ENCODE results near the gene HLF. TPM values are rescaled to one million over a fixed set of nuclear protein-coding genes. Genes with fewer than 3 reads are reported as not detected.

HLF gene
- total and polyA plus RNA-seq, 2 donors (not counting 3 experiments of a cell fraction or from before 2014, with no cell fraction given) = not detected

DNA sequence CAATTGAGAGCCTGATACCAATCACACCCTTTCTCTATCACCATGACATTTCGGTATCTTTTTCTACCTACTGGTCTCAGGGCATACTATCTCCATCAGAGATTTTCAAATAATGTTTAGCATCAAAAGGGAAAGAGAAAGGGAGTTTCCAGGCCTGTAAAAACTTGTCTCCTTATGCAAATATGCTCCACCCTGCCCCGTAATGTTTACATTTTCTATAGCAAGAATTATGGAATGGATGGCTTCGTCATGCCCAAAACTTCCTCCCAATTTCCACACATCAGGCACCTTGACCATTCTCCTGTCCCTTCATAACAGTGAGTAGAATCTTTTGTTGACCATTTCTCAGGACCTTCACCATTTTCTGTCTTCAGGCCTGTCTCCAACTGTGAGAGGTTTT lies 30.9 kb upstream of the HLF start:
- intact Hi-C loops (cut with micrococcal nuclease) = no loop called here
- no peaks in the 10 kb centered on the region for H3K9me3 ChIP-seq (replicated peaks; ENCODE audit: control insufficient read depth, insufficient read depth, low read length)
- no peaks in the 10 kb centered on the region for H3K79me2 ChIP-seq (ENCODE audit: control insufficient read depth, insufficient read depth, low read length)
- TF ChIP-seq, protein P1, sequence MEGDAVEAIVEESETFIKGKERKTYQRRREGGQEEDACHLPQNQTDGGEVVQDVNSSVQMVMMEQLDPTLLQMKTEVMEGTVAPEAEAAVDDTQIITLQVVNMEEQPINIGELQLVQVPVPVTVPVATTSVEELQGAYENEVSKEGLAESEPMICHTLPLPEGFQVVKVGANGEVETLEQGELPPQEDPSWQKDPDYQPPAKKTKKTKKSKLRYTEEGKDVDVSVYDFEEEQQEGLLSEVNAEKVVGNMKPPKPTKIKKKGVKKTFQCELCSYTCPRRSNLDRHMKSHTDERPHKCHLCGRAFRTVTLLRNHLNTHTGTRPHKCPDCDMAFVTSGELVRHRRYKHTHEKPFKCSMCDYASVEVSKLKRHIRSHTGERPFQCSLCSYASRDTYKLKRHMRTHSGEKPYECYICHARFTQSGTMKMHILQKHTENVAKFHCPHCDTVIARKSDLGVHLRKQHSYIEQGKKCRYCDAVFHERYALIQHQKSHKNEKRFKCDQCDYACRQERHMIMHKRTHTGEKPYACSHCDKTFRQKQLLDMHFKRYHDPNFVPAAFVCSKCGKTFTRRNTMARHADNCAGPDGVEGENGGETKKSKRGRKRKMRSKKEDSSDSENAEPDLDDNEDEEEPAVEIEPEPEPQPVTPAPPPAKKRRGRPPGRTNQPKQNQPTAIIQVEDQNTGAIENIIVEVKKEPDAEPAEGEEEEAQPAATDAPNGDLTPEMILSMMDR (IDR thresholded peaks at IDR 0.05; ENCODE audit: extremely low read depth in 1 of 2, insufficient read depth in 1 of 2, low read depth in 1 of 2, low read length in 2 of 2) = no peak
- no peak for TF ChIP-seq POLR2A (IDR thresholded peaks at IDR 0.05; ENCODE audit: low read depth, low read length)
- TF ChIP-seq FOS (IDR thresholded peaks at IDR 0.05; ENCODE audit: borderline replicate concordance, insufficient read depth, low read length) = no peak
- TF ChIP-seq POLR2AphosphoS5 (IDR thresholded peaks at IDR 0.05; ENCODE audit: insufficient read depth, low read depth, low read length) = no peak
- no peak for TF ChIP-seq MYC (IDR thresholded peaks at IDR 0.05; ENCODE audit: low read depth, low read length)
- no peak for TF ChIP-seq MAX (IDR thresholded peaks at IDR 0.05; ENCODE audit: insufficient read depth, insufficient read length)
- no peak for TF ChIP-seq GATA2 (IDR thresholded peaks at IDR 0.05; ENCODE audit: insufficient read depth, insufficient read length, low read depth, low read length)
- TF ChIP-seq JUN (IDR thresholded peaks at IDR 0.05; ENCODE audit: borderline replicate concordance, insufficient read depth, insufficient read length, low read depth) = no peak
- no peak for TF ChIP-seq EZH2 (IDR thresholded peaks at IDR 0.05; ENCODE audit: borderline replicate concordance, low read depth, low read length, severe bottlenecking)
- no peaks in the 10 kb centered on the region for H3K36me3 ChIP-seq (ENCODE audit: control insufficient read depth in 2 of 2, extremely low read depth in 1 of 2, insufficient read depth in 2 of 2, low read length in 2 of 2)
- H3K4me1 ChIP-seq (ENCODE audit: control insufficient read depth, extremely low read depth, insufficient read depth, low read length) = peaks cover 3% of the 10 kb centered on the region
- H3K4me2 ChIP-seq (ENCODE audit: insufficient read depth, low read length) = no peak overlapping the region
- H4K20me1 ChIP-seq (replicated peaks; ENCODE audit: control insufficient read depth, extremely low read depth, insufficient read depth, low read length) = no peaks in the 10 kb centered on the region
- no peak overlapping the region for H3K4me3 ChIP-seq (replicated peaks in 1 of 3; ENCODE audit: insufficient read depth in 1 of 3, low read depth in 1 of 3, low read length in 3 of 3)
- dilution Hi-C loops (cut with MboI; ENCODE audit: extremely low pct_ligation_motif_present, low sequenced_read_pairs) = no loop called here
- ChIA-PET POLR2A (no interaction called here), CTCF (no interaction called here)
- FAIRE-seq = no peak
- no peak overlapping the region for H3K9ac ChIP-seq (replicated peaks; ENCODE audit: extremely low read depth, insufficient read depth, low read length)
- no peak overlapping the region for H3K27ac ChIP-seq (ENCODE audit: insufficient read depth, low read depth, low read length)
- no peak for DNase-seq (ENCODE audit: low read depth, low spot score)
- H2AFZ ChIP-seq (ENCODE audit: low read depth, low read length) = no peak overlapping the region
- no peaks in the 10 kb centered on the region for H3K9me1 ChIP-seq (replicated peaks; ENCODE audit: control insufficient read depth, extremely low read depth, insufficient read depth, low read length)
- peaks cover 0 to under 1% of the 10 kb centered on the region in 2 experiments for H3K27me3 ChIP-seq (ENCODE audit: control insufficient read depth in 2 of 2, insufficient read depth in 2 of 2, low read length in 2 of 2)
- BruUV-seq (replicated peaks) = no TSS peak

Data from endothelial cell of umbilical vein (primary cell).